GM10847 (cell line): ENCODE data around the gene SLIT3.

Experiments
- POLR2A ChIP-seq: IDR thresholded peaks from 2 replicates; pipeline ENCODE4 v1.6.1; 2011; ENCODE audit not compliant: insufficient read length; ENCODE audit errors: extremely low read depth

SLIT3 gene

GRCh38 chr5:169154679-169155078 is 146.3 kb downstream of the SLIT3 start:
- TF ChIP-seq POLR2A: no peak

GRCh38 chr5:169153405-169153804 is 147.5 kb downstream of the SLIT3 start:
- TF ChIP-seq POLR2A: no peak

GRCh38 chr5:169152946-169153345 is 148.0 kb downstream of the SLIT3 start:
- TF ChIP-seq POLR2A: no peak

GRCh38 chr5:169152453-169152852 is 148.5 kb downstream of the SLIT3 start:
- TF ChIP-seq POLR2A: no peak

GRCh38 chr5:169151051-169151805 is 149.7 kb downstream of the SLIT3 start:
- TF ChIP-seq POLR2A: no peak

- no peak for TF ChIP-seq POLR2A
Measured at GRCh38 chr5:169150108-169150507, 150.8 kb downstream of the SLIT3 start.

GRCh38 chr5:169149317-169149716 is 151.6 kb downstream of the SLIT3 start:
- TF ChIP-seq POLR2A: no peak

- TF ChIP-seq POLR2A: no peak
Measured at GRCh38 chr5:169148138-169148740, 152.7 kb downstream of the SLIT3 start.

- no peak for TF ChIP-seq POLR2A
Measured at GRCh38 chr5:169147534-169147933, 153.4 kb downstream of the SLIT3 start.

GRCh38 chr5:169146158-169146557 is 154.8 kb downstream of the SLIT3 start:
- TF ChIP-seq POLR2A: no peak

GRCh38 chr5:169142264-169142970 is 158.5 kb downstream of the SLIT3 start:
- TF ChIP-seq POLR2A: no peak

- no peak for TF ChIP-seq POLR2A
Measured at GRCh38 chr5:169139480-169140050, 161.4 kb downstream of the SLIT3 start.

- no peak for TF ChIP-seq POLR2A
Measured at GRCh38 chr5:169133531-169133930, 167.4 kb downstream of the SLIT3 start.

- no peak for TF ChIP-seq POLR2A
Measured at GRCh38 chr5:169132302-169132660, 168.7 kb downstream of the SLIT3 start.

- TF ChIP-seq POLR2A: no peak
Measured at GRCh38 chr5:169131616-169132301, 169.2 kb downstream of the SLIT3 start.
